Measurements from ENCODE around the gene OR8B12.

Gene OR8B12, protein sequence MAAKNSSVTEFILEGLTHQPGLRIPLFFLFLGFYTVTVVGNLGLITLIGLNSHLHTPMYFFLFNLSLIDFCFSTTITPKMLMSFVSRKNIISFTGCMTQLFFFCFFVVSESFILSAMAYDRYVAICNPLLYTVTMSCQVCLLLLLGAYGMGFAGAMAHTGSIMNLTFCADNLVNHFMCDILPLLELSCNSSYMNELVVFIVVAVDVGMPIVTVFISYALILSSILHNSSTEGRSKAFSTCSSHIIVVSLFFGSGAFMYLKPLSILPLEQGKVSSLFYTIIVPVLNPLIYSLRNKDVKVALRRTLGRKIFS

DNA sequence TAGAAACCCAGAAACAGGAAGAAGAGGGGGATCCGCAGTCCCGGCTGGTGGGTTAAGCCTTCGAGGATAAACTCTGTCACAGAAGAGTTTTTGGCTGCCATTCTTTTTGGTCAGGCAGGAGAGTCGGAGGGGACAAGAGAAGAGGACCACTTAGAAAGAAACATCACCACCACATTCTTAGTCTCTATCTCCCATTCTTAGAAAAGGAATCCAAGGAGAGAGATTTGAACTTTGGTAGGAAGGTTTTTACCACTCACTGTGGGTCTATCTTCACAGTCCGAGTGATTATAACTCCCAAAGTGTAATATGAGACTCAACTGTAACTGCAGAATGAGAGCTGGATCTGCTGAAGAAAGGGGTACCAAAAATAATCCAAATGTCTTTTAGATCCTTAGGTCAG, at the start of gene OR8B12:
OR8B12 (minus strand) TSS at position 101 of the 400 bp plus-strand sequence; CDS start at position 101, 0 bp downstream.
- CTCF ChIA-PET, result interaction anchor here (1.2 kb wide), 1 partner anchor 33 kb away, joined by 3 read pairs; no protein-coding TSS in a partner anchor
- DNase-seq (ENCODE audit: extremely low spot score), result no peak
- TF ChIP-seq, protein P1, sequence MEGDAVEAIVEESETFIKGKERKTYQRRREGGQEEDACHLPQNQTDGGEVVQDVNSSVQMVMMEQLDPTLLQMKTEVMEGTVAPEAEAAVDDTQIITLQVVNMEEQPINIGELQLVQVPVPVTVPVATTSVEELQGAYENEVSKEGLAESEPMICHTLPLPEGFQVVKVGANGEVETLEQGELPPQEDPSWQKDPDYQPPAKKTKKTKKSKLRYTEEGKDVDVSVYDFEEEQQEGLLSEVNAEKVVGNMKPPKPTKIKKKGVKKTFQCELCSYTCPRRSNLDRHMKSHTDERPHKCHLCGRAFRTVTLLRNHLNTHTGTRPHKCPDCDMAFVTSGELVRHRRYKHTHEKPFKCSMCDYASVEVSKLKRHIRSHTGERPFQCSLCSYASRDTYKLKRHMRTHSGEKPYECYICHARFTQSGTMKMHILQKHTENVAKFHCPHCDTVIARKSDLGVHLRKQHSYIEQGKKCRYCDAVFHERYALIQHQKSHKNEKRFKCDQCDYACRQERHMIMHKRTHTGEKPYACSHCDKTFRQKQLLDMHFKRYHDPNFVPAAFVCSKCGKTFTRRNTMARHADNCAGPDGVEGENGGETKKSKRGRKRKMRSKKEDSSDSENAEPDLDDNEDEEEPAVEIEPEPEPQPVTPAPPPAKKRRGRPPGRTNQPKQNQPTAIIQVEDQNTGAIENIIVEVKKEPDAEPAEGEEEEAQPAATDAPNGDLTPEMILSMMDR (IDR thresholded peaks at IDR 0.05; ENCODE audit: control extremely low read depth, extremely low read depth, low read depth, missing control alignments), result no peak
- POLR2A ChIA-PET, result no interaction called here

DNA sequence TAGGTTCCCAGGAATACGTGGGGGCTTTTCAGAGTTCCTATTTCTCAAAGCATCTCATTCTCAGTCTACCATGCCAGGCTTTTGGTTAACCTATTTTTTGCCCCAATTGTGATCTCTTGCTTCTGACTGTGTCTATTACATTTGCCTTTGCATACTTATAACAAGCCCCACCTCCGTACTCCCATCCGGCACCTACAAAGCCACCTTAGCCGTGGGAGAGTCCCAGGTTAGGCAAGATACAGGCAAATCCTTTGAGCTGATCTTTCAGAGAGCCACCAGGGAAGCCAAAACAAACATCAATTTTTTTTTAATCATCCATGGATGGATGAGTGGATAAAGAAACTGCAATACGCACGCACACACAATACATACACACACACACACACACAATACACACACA, 49.2 kb upstream of the OR8B12 start:
- CTCF ChIA-PET, result interaction anchor here (1.3 kb wide), 2 partner anchors 9 to 177 kb away, joined by 3 to 5 read pairs; no protein-coding TSS in a partner anchor
- DNase-seq (ENCODE audit: extremely low spot score), result no peak
- TF ChIP-seq, protein P1 (IDR thresholded peaks at IDR 0.05; ENCODE audit: control extremely low read depth, extremely low read depth, low read depth, missing control alignments), result no peak
- POLR2A ChIA-PET, result no interaction called here

DNA sequence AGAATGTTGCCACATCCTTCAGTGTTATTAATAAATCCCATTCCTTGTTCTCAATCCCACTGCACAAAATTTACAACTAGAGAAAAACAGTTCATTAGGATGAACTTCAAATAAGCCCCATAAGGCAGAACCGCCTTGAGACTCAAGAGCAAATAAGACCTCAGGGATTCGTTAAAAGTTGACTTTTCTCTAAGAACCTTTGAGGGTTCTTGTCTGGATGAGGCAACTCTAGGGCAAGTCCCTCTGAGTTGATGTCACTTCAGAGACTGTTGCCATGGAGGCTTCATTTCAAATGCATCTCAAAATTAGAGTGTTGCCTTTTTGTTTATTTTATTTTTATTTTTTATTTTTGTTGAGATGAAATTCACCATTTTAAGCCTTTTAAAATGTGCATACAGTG, 48.0 kb upstream of the OR8B12 start:
- POLR2A ChIA-PET, result no interaction called here
- TF ChIP-seq, protein P1 (IDR thresholded peaks at IDR 0.05; ENCODE audit: control extremely low read depth, extremely low read depth, low read depth, missing control alignments), result no peak
- CTCF ChIA-PET, result no interaction called here
- DNase-seq (ENCODE audit: extremely low spot score), result no peak

DNA sequence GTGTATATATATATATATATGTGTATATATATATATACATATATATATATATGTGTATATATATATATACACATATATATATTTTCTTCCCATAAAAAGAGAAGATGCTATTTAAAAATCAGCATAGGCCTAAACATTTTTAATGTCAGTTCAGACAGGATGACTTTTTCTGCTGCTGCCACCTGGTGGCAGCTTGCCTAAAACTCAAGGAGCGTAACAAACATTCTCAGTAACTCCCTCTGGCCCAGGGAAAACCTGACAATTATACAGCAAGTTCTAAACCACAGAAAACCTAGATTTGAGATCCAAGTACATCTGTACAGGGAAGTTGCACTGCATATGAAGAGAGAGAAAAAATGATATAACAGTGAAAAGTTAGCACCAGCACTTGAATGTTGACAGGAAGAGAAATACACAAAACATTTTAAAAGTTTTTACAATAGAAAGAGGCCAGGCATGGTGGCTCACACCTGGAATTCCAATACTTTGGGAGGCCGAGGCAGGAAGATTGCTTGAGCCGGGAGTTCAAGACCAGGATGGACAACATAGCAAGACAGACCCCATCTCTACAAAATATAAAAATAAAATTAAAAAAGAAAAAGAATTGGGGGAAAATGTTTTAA, 42.9 kb upstream of the OR8B12 start:
- DNase-seq (ENCODE audit: extremely low spot score), result peak; percentile 28
- TF ChIP-seq, protein P1 (IDR thresholded peaks at IDR 0.05; ENCODE audit: control extremely low read depth, extremely low read depth, low read depth, missing control alignments), result peak; percentile 79
- ChIA-PET POLR2A (no interaction called here), CTCF (interaction anchor here (1.0 to 2.9 kb wide), 10 partner anchors 9 to 517 kb away, joined by 3 to 20 read pairs (median 10); no protein-coding TSS in a partner anchor)

DNA sequence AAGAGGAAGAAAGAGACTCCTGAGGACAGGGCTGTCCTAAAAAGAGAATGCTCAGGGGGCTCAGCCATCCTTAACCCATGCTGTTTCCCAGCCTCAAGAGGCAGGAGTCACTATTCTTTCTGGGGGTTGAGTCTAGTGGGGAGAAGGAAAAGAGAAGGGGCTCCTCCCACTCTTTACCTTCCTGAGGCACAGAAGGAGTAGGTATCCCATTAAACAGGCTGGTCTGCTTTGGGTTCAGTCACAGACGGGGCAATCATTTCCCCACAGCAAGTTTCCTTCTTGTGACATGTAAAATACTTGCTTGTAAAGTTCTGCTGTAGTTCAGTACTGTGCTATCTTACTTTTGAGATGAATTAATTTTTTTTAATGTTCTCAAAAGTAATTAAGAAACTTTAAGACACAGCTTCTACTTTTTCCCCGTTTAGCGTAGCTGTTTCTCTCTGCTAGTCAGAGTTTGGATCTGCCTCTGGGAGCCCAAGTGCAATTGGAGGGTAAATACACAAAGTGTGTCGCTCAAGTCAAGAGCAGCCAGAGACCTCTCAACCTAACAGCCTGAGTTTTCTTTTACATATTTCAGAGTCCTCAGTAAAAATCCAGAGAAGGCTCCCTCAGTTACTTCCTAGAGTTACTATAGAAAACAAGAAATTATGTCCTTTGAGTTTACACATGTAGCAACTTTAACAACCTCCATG, 41.4 kb upstream of the OR8B12 start:
- no peak for DNase-seq (ENCODE audit: extremely low spot score)
- CTCF ChIA-PET, result interaction anchor here (1.0 to 2.9 kb wide), 14 partner anchors 8 to 515 kb away, joined by 3 to 20 read pairs (median 8); no protein-coding TSS in a partner anchor
- POLR2A ChIA-PET, result no interaction called here
- TF ChIP-seq, protein P1 (IDR thresholded peaks at IDR 0.05; ENCODE audit: control extremely low read depth, extremely low read depth, low read depth, missing control alignments), result no peak

DNA sequence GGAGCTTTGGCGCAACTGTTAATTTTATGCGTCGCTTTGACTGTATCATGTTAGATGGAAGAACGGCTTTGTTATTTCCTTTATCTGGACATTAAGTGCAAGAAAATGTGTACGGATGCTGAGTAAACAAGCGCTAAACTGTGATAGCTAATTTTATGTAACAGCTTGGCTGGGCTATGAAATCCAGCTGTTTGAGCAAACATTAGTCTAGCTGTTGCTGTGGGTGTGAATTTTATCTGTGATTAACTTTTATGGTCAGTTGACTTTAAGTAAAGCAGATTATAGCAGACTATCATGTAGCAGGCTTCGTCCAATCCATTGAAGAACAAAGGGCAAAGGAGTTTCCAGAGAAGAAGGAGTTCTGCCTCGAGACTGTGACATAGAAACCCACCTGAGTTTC, 40.3 kb upstream of the OR8B12 start:
- CTCF ChIA-PET, result interaction anchor here (0.6 to 2.9 kb wide), 10 partner anchors 9 to 1003 kb away, joined by 3 to 20 read pairs (median 8); no protein-coding TSS in a partner anchor
- no peak for DNase-seq (ENCODE audit: extremely low spot score)
- TF ChIP-seq, protein P1 (IDR thresholded peaks at IDR 0.05; ENCODE audit: control extremely low read depth, extremely low read depth, low read depth, missing control alignments), result no peak
- POLR2A ChIA-PET, result interaction anchor here (0.7 kb wide), 1 partner anchor 27 kb away, joined by 3 read pairs; no protein-coding TSS in a partner anchor

Measured in GM10248 (cell line).